ENCODE results near the gene DCUN1D2. TPM values are rescaled to one million over a fixed set of nuclear protein-coding genes. Genes with fewer than 3 reads are reported as not detected.
A peak's percentile ranks its signal among the peaks of the same experiment; 100 is the strongest.

DCUN1D2 gene
- 1 to 10 TPM; 6.9 to 8.9 TPM for polyA plus RNA-seq

DNA sequence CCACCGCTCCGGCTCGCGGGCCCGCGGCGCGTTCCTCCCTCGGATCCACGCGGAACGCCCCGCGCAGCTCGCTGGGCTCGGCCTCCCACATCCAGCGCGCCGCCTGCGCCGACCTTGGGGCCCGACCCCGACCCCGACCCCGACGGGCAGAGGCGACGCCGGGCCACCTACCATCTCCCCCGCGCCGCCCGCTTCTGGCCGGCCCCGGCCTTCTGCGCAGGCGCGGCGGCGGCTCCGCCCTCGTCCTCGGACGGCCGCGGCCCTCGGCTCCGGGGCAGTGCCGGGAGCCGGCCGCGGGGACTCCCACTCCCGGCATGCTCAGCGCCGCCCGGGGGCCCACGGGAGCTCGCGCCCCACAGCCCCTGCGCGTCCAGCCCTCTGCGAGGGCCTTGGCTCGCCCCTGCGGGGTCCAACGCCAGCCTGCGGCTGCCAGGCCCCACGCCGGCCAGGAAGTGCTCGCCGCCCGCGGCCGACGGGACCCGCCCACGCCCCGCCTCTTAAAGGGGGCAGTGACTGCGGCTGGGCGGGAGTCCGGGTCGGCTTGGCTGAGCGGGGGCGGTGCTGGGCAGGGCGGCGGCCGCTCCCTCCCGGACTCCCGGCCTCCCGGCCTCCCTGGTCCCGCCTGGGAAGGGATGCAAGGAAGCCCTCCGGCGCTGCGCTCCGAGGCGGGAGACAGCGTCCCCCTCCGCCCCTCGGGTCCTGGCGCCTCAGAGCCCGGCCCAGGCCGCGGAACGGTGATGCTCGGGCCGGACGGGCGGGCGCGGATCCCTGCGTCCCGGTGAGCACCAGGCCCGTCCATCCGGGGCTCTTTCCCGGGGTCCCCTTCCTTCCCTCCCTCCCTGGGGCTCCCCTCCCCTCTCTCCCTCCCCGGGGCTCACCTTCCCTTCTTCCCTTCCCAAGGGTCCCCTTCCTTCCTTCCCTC lies at the start of gene DCUN1D2:
DCUN1D2 (minus strand) TSS at position 216 of the 922 bp plus-strand sequence; CDS start at position 174, 42 bp downstream.
- Histone ChIP-seq H3K4me1 (ENCODE audit: control insufficient read depth in 2 of 2, insufficient read depth in 2 of 2, low read length in 1 of 2) (peaks cover 4 to 21% of the 10 kb centered on the region in 2 donors), H3K9me3 (ENCODE audit: control insufficient read depth in 2 of 2, insufficient read depth in 1 of 2, low read depth in 1 of 2, low read length in 1 of 2) (no peaks in the 10 kb centered on the region), H3K27me3 (ENCODE audit: control insufficient read depth in 1 of 2, insufficient read depth in 2 of 2, low read length in 2 of 2) (no peaks in the 10 kb centered on the region), H3K4me3 (ENCODE audit: low read depth in 1 of 2, low read length in 2 of 2) (peak within 1 kb of the TSS; percentile 70 to 81), H3K27ac (ENCODE audit: low read depth in 2 of 2, low read length in 1 of 2) (peak within 1 kb of the TSS; percentile 87 to 89), H3K36me3 (ENCODE audit: control insufficient read depth in 2 of 2, insufficient read depth in 2 of 2, low read length in 1 of 2) (peaks cover 0 to 4% of the 10 kb centered on the region in 2 donors)
- 1% methylated on average over 69 to 115 of the region's 115 CpGs for WGBS, 2 donors

DNA sequence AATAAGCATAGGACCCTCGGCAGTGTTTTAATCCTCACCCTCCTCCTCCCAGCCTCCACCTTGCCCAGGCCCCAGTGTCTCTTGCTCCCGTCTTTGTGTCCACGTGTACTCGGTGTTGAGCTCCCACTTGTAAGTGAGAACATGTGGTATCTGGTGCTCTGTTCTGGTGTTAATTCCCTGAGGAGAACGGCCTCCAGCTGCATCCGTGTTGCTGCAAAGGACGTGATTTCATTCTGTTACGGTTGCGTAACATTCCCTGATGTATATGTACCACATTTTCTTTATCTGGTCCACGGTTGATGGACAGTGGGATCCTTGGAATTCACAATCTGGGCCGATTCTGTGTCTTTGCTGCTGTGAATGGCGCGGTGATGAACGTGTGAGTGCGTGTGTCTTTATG lies 49.3 kb upstream of the DCUN1D2 start:
- Histone ChIP-seq H3K27ac (ENCODE audit: low read depth in 2 of 2, low read length in 1 of 2) (no peak overlapping the region), H3K9me3 (ENCODE audit: control insufficient read depth in 2 of 2, insufficient read depth in 1 of 2, low read depth in 1 of 2, low read length in 1 of 2) (peaks cover 0 to 6% of the 10 kb centered on the region in 2 donors), H3K27me3 (ENCODE audit: control insufficient read depth in 1 of 2, insufficient read depth in 2 of 2, low read length in 2 of 2) (no peaks in the 10 kb centered on the region), H3K4me3 (ENCODE audit: low read depth in 1 of 2, low read length in 2 of 2) (no peak overlapping the region), H3K4me1 (ENCODE audit: control insufficient read depth in 2 of 2, insufficient read depth in 2 of 2, low read length in 1 of 2) (peaks cover 0 to 8% of the 10 kb centered on the region in 2 donors), H3K36me3 (ENCODE audit: control insufficient read depth in 2 of 2, insufficient read depth in 2 of 2, low read length in 1 of 2) (peaks cover 4 to 21% of the 10 kb centered on the region in 2 donors)
- WGBS, 2 donors = 95 to 97% methylated on average over 15 of the region's 15 CpGs

DNA sequence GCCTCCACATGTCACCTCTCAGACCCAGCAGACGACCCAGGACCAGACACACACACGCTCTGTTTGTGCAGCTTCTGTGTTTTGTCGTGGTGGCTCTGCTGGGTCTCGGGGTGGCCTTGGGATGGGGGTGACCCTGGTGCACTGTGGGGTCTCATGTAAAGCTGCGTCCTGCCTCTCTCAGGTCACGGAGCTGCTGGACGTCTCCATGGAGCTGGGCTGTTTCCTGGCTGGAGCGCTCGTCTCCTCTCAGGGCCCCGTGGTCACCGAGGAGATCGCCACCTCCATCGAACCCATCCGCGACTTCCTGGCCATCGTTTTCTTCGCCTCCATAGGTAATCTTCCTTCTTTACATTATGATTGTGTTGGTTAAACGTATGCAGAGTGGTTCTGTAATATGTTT lies 48.7 kb upstream of the DCUN1D2 start:
- no peak overlapping the region for H3K4me3 ChIP-seq (ENCODE audit: low read depth in 1 of 2, low read length in 2 of 2)
- H3K27ac ChIP-seq (ENCODE audit: low read depth in 2 of 2, low read length in 1 of 2) = no peak overlapping the region
- whole genome bisulfite sequencing, 2 donors = 92 to 96% methylated on average over 18 of the region's 18 CpGs
- peaks cover 0 to 6% of the 10 kb centered on the region in 2 donors for H3K9me3 ChIP-seq (ENCODE audit: control insufficient read depth in 2 of 2, insufficient read depth in 1 of 2, low read depth in 1 of 2, low read length in 1 of 2)
- no peaks in the 10 kb centered on the region for H3K27me3 ChIP-seq (ENCODE audit: control insufficient read depth in 1 of 2, insufficient read depth in 2 of 2, low read length in 2 of 2)
- H3K36me3 ChIP-seq (ENCODE audit: control insufficient read depth in 2 of 2, insufficient read depth in 2 of 2, low read length in 1 of 2) = peaks cover 4 to 20% of the 10 kb centered on the region in 2 donors
- H3K4me1 ChIP-seq (ENCODE audit: control insufficient read depth in 2 of 2, insufficient read depth in 2 of 2, low read length in 1 of 2) = peaks cover 0 to 7% of the 10 kb centered on the region in 2 donors

DNA sequence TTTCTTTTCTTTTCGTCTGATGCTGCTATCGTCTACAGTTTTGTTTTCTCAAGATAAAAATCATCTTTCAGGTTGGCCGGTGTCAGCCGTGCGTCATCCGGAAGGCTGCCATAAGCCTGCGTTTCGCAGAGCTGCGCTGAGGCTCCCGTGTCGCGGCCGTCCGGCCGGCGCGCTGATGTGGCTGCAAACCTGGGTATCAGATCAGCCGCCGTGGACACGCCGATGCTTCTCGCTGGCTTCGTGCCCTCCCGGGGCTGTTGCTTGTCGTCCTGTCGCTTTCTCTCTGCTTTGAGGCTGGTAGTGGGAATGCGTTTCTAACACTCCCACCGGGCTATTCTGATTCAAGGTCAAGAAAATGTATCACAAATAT lies 48.2 kb upstream of the DCUN1D2 start:
- H3K9me3 ChIP-seq (ENCODE audit: control insufficient read depth in 2 of 2, insufficient read depth in 1 of 2, low read depth in 1 of 2, low read length in 1 of 2) = peaks cover 0 to 6% of the 10 kb centered on the region in 2 donors
- no peak overlapping the region for H3K4me3 ChIP-seq (ENCODE audit: low read depth in 1 of 2, low read length in 2 of 2)
- H3K4me1 ChIP-seq (ENCODE audit: control insufficient read depth in 2 of 2, insufficient read depth in 2 of 2, low read length in 1 of 2) = peaks cover 0 to 4% of the 10 kb centered on the region in 2 donors
- H3K27me3 ChIP-seq (ENCODE audit: control insufficient read depth in 1 of 2, insufficient read depth in 2 of 2, low read length in 2 of 2) = no peaks in the 10 kb centered on the region
- WGBS, 2 donors = 95 to 96% methylated on average over 28 of the region's 28 CpGs
- H3K27ac ChIP-seq (ENCODE audit: low read depth in 2 of 2, low read length in 1 of 2) = no peak overlapping the region
- peaks cover 4 to 17% of the 10 kb centered on the region in 2 donors for H3K36me3 ChIP-seq (ENCODE audit: control insufficient read depth in 2 of 2, insufficient read depth in 2 of 2, low read length in 1 of 2)

DNA sequence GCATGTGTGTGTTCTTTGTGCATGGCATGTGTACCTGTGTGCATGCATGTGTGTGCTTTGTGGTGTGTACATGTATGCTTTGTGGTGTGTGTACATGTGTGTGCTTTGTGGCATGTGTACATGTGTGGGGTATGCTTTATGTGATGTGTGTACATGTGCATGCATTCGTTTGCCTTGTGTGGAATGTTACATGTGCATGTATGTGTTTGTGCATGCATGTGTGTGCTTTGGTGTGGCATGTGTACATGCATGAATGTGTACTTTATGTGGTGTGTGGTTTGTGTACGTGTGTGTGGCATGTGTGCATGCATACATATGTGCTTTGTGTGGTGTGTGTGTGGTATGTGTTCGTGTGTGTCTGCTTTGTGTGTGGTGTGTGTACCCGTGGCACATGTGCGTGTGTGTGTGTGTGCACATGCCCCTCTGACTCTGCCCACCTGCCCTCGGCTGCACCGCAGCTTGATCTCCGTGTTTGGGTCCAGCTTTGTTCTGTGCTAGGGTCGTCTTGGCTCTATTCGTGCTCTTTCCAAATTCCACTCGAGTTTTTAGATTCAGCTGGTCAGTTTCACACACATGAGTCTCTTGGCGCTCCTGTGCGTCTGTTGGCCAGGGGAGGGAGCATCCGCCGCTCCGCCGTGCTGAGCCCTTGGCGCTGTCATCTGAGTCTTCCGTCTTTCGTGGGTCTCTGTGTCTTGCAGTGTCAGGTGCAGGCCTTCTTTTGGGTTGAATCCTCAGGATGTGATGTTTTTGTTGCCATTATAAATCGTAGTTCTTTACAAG lies 47.6 kb upstream of the DCUN1D2 start:
- H3K4me1 ChIP-seq (ENCODE audit: control insufficient read depth in 2 of 2, insufficient read depth in 2 of 2, low read length in 1 of 2) = peaks cover 0 to 4% of the 10 kb centered on the region in 2 donors
- H3K27ac ChIP-seq (ENCODE audit: low read depth in 2 of 2, low read length in 1 of 2) = no peak overlapping the region
- no peaks in the 10 kb centered on the region for H3K27me3 ChIP-seq (ENCODE audit: control insufficient read depth in 1 of 2, insufficient read depth in 2 of 2, low read length in 2 of 2)
- no peak overlapping the region for H3K4me3 ChIP-seq (ENCODE audit: low read depth in 1 of 2, low read length in 2 of 2)
- peaks cover 4 to 17% of the 10 kb centered on the region in 2 donors for H3K36me3 ChIP-seq (ENCODE audit: control insufficient read depth in 2 of 2, insufficient read depth in 2 of 2, low read length in 1 of 2)
- H3K9me3 ChIP-seq (ENCODE audit: control insufficient read depth in 2 of 2, insufficient read depth in 1 of 2, low read depth in 1 of 2, low read length in 1 of 2) = peaks cover 0 to 6% of the 10 kb centered on the region in 2 donors
- 93 to 94% methylated on average over 21 of the region's 21 CpGs for WGBS, 2 donors

DNA sequence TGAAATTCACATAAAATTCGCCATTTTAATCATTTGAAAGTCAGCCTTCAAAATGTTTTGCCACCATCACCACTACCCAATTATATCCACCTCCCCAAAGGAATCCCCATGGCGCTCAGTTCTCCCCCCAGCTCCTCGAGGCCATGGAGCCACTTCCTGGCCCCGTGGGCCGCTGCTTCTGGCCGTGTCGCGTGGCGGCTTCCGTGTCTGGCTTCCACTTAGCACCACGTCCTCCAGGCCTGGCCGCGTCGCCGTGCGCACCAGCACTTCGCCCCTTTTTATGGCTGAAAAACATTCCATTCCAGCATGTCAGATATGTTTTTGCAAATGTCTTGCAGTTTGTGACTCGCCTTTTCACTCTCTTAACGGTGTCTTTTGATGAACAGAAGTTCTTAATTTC lies 46.7 kb upstream of the DCUN1D2 start:
- Histone ChIP-seq H3K9me3 (ENCODE audit: control insufficient read depth in 2 of 2, insufficient read depth in 1 of 2, low read depth in 1 of 2, low read length in 1 of 2) (peaks cover 0 to 6% of the 10 kb centered on the region in 2 donors), H3K27me3 (ENCODE audit: control insufficient read depth in 1 of 2, insufficient read depth in 2 of 2, low read length in 2 of 2) (no peaks in the 10 kb centered on the region), H3K27ac (ENCODE audit: low read depth in 2 of 2, low read length in 1 of 2) (no peak overlapping the region), H3K4me1 (ENCODE audit: control insufficient read depth in 2 of 2, insufficient read depth in 2 of 2, low read length in 1 of 2) (peaks cover 0 to 4% of the 10 kb centered on the region in 2 donors), H3K36me3 (ENCODE audit: control insufficient read depth in 2 of 2, insufficient read depth in 2 of 2, low read length in 1 of 2) (peaks cover 4 to 17% of the 10 kb centered on the region in 2 donors), H3K4me3 (ENCODE audit: low read depth in 1 of 2, low read length in 2 of 2) (no peak overlapping the region)
- 93 to 94% methylated on average over 19 of the region's 19 CpGs for WGBS, 2 donors

DNA sequence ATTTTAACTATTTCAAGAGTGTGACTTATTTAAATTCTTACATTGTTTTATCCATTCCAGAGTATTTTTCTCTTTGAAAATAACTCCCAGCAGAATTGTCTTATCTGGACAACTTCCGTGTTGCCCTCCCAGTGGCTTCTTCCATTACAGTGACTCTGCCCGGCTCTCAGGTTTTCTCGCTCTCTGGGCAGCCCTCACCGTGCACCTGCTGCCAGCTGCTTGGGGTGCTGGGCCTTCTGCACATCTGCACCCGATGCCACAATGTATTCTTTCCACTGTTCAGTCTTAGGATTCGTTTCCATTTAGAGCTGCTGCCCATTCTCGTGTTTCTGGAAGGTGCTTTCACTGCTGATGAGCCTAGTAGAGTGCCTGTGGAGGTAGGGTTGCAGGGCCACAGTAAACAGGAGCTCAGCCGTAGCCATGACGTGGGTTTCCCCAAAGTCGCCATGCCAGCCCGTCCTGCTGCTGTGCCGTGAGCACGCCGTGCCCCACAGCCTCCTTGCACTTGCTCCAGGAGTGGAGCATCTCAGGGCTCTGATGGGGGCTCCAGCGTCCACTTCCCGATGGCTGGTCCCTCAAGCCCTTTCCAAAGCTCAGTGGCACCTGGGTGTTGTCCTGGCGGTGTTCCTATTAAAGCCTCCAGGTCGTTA lies 46.1 kb upstream of the DCUN1D2 start:
- H3K4me1 ChIP-seq (ENCODE audit: control insufficient read depth in 2 of 2, insufficient read depth in 2 of 2, low read length in 1 of 2) = peaks cover 0 to 4% of the 10 kb centered on the region in 2 donors
- peaks cover 9 to 18% of the 10 kb centered on the region in 2 donors for H3K36me3 ChIP-seq (ENCODE audit: control insufficient read depth in 2 of 2, insufficient read depth in 2 of 2, low read length in 1 of 2)
- H3K27ac ChIP-seq (ENCODE audit: low read depth in 2 of 2, low read length in 1 of 2) = no peak overlapping the region
- WGBS, 2 donors = 89 to 94% methylated on average over 18 of the region's 18 CpGs
- H3K27me3 ChIP-seq (ENCODE audit: control insufficient read depth in 1 of 2, insufficient read depth in 2 of 2, low read length in 2 of 2) = no peaks in the 10 kb centered on the region
- peaks cover 0 to 6% of the 10 kb centered on the region in 2 donors for H3K9me3 ChIP-seq (ENCODE audit: control insufficient read depth in 2 of 2, insufficient read depth in 1 of 2, low read depth in 1 of 2, low read length in 1 of 2)
- H3K4me3 ChIP-seq (ENCODE audit: low read depth in 1 of 2, low read length in 2 of 2) = no peak overlapping the region

DNA sequence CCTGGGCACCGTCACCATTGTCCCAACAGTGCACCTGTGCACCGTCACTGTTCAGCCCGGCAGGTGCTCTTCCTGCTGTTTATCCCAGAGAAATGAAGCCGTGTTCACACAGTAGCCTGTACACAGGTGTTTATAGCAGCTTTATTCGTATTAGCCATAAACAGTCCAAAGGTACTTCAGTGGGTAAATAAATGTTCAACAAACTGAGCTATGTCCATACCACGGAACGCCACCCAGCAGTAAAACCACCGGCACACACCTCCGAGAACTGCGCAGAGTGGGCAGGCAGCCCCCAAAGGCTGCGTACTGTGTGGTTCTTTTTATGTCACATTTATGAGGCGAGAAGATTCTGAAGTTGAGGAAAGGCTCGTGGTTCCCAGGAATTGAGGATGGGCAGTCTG lies 44.9 kb upstream of the DCUN1D2 start:
- 85 to 97% methylated on average over 13 of the region's 13 CpGs for WGBS, 2 donors
- Histone ChIP-seq H3K27ac (ENCODE audit: low read depth in 2 of 2, low read length in 1 of 2) (no peak overlapping the region), H3K9me3 (ENCODE audit: control insufficient read depth in 2 of 2, insufficient read depth in 1 of 2, low read depth in 1 of 2, low read length in 1 of 2) (no peaks in the 10 kb centered on the region), H3K36me3 (ENCODE audit: control insufficient read depth in 2 of 2, insufficient read depth in 2 of 2, low read length in 1 of 2) (peaks cover 10 to 19% of the 10 kb centered on the region in 2 donors), H3K4me1 (ENCODE audit: control insufficient read depth in 2 of 2, insufficient read depth in 2 of 2, low read length in 1 of 2) (peaks cover 0 to 4% of the 10 kb centered on the region in 2 donors), H3K4me3 (ENCODE audit: low read depth in 1 of 2, low read length in 2 of 2) (no peak overlapping the region), H3K27me3 (ENCODE audit: control insufficient read depth in 1 of 2, insufficient read depth in 2 of 2, low read length in 2 of 2) (no peaks in the 10 kb centered on the region)

DNA sequence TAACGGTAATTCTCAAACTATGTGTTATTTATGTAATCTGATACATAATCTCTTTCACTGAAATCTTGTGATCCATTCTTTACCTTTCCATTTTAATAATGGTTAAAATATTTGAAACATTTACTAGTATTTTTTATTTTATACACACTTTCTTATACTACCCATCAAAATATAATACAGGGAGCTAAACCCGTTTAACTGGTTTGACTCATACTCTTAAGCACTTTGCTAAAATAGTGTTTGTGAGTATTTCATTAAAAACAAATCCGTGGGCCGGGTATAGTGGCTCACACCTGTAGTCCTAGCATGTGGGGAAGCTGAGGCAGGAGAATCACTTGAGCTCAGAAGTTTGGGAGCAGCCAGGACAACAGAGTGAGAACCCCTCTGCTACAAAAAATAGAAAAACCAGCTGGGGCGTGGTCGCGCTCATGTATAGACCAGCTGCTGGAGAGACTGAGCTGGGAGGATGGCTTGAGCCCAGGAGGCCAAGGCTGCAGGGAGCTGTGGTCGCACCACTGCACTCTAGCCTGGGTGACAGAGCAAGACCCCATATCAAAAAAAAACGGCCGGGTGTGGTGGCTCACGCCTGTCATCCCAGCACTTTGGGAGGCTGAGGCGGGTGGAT lies 43.8 kb upstream of the DCUN1D2 start:
- Histone ChIP-seq H3K36me3 (ENCODE audit: control insufficient read depth in 2 of 2, insufficient read depth in 2 of 2, low read length in 1 of 2) (peaks cover 10 to 14% of the 10 kb centered on the region in 2 donors), H3K4me1 (ENCODE audit: control insufficient read depth in 2 of 2, insufficient read depth in 2 of 2, low read length in 1 of 2) (peaks cover 0 to 4% of the 10 kb centered on the region in 2 donors), H3K9me3 (ENCODE audit: control insufficient read depth in 2 of 2, insufficient read depth in 1 of 2, low read depth in 1 of 2, low read length in 1 of 2) (no peaks in the 10 kb centered on the region), H3K27me3 (ENCODE audit: control insufficient read depth in 1 of 2, insufficient read depth in 2 of 2, low read length in 2 of 2) (no peaks in the 10 kb centered on the region), H3K4me3 (ENCODE audit: low read depth in 1 of 2, low read length in 2 of 2) (no peak overlapping the region), H3K27ac (ENCODE audit: low read depth in 2 of 2, low read length in 1 of 2) (no peak overlapping the region)
- 79 to 82% methylated on average over 12 of the region's 12 CpGs for WGBS, 2 donors

Measured in esophagus (tissue), 2 donors.